Activated CD4-positive, alpha-beta T cell treated with anti-CD3 and anti-CD28 coated beads, Interleukin-2, Interleukin-6, amounts not matched to agents 100 ng/mL and 50 ng/mL, durations not matched to agents 16 hours and 8 hours (primary cell): ENCODE data around the gene RTP1.
"Not testable (repeated sequence)": the region's sequence is repeated elsewhere in the genome, so short reads cannot be mapped to it uniquely, and the experiment has no call there.

Source experiments
- DNase-seq: peaks from one replicate; pipeline ENCODE4 v3.0.0-alpha.2; 2020

Gene RTP1

DNA sequence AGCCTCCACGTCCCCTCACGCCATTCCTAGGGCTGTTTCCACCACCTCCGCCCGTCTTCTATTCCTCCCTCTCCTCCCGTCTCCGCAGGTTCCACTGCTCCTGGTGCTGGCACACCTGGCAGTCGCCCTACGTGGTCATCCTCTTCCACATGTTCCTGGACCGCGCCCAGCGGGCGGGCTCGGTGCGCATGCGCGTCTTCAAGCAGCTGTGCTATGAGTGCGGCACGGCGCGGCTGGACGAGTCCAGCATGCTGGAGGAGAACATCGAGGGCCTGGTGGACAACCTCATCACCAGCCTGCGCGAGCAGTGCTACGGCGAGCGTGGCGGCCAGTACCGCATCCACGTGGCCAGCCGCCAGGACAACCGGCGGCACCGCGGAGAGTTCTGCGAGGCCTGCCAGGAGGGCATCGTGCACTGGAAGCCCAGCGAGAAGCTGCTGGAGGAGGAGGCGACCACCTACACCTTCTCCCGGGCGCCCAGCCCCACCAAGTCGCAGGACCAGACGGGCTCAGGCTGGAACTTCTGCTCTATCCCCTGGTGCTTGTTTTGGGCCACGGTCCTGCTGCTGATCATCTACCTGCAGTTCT lies 2.3 kb downstream of the RTP1 start:
- not testable (repeated sequence) for DNase-seq

DNA sequence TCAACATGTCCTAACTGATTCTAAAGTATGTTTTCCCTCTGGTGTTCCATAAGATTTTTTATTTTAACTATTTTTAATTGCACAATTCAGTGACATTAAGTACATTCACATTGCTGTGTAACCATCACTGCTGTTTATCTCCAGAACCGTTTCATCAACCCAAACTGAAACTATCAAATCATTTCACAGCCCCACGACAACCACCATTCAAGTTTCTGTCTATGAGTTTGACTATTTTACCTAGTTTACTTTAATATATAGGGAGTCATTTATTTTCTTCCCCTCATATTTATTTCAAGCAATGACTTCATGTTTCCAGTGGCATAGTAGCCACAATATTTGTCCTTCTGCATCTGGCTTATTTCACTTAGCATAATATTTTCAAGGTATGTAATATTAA lies 8.4 kb downstream of the RTP1 start:
- DNase-seq = peak; percentile 5

DNA sequence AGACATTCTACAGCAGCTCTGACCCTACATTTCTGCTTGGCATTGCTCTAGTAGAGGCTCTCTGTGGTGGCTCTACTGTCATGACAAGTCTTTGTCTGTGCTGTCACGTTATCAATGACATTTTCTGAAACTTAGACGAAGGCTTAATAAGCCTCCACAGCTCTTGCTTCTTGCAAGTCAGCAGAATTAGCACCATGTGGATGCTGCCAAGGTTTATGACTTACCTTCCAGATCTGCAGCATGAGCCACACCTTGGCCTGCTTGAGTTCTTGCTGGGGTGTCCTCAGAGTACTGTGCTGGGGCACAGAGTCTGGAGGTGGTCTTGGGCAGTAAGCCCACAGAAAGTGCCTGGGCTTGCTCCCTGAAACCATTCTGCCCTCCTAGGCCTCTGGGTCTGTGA lies 9.8 kb downstream of the RTP1 start:
- no peak for DNase-seq

DNA sequence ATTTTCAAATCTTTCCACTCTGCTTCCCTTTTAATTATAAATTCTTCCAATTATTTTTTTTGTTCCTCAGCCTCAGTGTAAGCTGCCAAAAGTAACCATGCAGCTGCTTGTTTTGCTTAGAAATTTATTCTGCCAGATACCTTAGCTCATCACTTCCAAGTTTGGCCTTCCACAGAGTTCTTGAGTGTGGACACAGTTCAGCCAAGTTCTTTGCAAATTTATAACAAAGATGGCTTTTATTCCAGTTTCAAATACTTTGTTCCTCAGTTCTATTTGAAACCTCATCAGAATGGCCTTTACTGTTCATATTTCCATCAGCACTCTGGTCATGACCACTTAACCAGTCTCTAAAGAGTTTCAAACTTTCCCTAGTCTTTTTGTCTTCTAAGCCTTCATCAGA lies 10.3 kb downstream of the RTP1 start:
- DNase-seq = no peak

DNA sequence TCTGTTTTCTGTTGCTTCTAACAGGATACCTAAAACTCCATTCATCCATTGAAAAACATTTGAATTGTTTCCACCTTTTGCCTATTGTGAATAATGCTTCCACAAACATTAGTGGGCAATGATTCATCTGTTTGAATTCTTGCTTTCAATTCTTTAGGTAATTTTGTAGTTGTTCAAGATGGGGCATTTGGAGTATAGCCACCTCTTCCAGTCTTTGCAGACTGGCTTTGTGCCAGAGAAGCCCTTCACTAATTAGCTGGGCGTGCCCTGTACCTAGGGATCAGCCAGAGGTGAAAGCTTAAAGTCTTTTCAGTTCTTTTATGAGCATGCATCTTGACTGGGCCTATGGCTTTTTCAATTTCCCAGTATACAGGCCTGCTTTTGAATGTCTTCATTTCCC lies 10.9 kb downstream of the RTP1 start:
- no peak for DNase-seq

DNA sequence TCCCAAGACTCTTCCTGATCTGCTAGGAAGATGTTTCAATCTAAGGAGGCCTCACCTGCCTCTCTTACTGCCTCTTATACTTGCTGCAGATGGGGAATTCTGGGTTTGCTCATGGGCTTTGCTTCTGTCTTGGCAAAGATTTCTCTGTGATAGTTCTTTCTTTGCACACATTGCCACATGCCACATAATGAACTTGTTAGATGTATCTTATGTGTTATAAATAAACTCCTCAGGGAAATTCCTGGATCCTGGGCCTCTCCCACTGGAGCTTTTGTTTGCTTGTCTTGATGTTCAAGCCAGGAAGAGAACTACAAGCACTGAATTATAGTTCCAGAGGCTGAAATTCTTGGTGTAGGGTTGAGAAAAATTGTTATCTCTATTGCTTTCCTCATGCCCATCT lies 12.2 kb downstream of the RTP1 start:
- DNase-seq = no peak

DNA sequence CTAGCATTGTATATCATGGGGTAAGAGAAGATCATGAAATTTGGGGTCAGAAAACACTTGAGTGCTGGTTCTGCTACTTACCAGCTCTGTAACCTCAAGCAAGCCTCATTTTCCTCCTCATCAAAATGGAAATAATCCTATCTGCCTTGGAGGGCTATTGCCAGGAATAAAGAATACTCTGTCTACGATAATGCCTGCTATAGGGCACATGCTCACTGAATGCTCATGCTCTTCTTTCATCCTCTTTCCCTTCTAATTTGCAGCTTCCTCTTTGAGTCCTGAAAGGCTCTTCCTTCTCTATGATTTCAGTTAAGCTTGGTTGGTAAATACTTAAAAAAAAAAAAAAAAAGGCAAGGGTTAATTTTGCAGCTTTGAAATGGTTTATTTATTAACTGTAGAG lies 12.8 kb downstream of the RTP1 start:
- no peak for DNase-seq

DNA sequence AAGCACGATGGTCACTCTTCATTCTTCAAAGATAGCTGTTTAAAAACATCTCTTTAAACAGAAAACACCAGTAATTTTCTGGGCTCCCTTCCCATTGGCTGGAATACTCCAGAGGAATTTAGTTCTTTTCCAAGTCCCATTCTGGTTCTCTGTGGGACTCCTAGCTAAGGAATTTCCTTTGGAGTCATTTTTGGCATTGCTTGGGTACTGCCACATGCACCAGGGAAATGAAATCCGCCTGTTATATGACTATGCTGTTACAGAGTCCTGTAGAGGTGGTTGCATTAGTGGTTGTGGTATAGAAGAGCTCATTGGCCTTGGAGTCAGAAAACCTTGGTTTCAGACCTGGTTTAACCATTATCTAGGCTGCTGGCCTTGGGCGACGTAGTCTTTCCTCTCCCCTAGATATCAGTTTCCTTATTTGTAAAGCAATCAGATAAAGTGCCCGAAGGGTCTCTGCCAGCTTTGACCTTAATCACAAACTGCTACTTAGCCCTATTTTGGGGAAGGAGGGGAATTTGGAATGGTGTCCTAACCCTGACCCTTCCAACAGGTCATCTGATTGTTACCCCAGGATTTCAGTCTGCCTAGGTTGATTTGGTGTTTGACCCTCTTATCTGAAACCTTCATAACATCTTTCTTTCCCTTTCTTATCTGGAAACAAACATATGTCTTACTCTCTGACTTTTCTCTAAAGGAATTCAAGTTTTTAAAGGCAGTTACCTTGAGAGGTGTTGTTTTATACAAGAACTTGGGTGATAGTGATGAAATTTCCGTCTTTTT lies 13.4 kb downstream of the RTP1 start:
- no peak for DNase-seq

DNA sequence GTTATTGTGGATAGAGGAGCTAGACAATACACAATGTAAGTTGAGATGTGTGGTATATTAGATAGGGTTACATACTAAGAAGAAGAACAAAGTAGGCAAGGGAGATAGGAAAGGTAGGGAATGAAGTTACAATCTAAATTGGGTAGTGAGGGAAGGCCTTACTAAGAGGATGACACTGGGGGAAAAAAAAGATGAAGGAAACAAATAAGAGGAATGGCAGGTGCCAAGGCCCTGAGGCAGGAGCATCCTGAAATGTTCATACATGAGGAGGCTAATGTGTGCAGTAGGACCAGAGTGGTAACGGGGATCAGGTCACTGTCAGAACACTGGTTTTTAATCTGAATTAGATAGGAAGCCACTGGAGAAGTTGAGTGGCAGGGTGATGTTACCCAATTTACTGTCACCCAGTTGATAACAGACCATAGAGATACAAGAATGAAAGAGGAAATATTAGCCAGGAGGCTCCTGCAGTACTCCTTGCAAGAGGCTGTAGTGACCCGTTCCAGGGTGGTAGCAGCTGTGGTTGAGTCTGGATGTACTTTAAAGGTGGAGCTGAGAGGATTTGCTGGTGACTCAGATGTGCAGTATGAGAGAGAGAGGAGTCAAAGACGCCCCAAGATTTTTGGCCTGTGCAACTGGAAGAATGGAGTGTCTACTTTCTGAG lies 14.4 kb downstream of the RTP1 start:
- no peak for DNase-seq

DNA sequence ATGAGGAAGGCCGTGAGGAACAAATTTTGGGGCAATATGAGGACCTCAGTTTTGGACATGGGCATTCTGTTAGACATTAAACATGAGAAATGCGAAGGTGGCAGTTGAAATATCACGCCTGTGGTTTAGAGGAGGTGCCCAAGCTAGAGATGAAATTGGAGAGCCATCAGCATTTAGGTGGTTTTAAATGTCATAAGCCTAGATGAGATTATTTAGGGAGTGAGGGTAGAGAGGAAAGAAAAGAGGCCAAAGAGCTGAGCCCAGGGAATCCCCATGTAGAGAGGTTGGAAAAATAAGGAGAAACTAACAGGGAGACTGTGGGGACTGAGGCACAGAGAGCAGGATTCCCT lies 14.9 kb downstream of the RTP1 start:
- no peak for DNase-seq

DNA sequence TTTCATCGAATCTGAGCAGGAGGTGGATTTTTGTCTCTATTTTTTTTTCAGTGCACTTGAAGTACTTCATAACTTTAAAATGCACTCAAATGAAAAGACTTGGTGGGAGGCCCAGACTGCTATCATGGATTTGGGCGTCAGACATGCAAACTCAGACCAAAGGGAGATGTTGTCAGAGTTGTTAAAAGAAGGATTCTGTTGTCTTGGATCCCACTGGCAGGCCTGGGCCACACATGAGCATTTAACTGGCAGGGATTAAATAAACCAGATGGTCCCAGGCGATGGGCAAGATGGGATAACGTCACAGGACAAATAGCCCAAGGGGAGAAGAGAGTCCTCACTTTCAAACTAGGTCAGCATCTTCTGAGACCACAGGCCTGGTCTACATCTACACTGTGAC lies 15.4 kb downstream of the RTP1 start:
- DNase-seq = no peak

DNA sequence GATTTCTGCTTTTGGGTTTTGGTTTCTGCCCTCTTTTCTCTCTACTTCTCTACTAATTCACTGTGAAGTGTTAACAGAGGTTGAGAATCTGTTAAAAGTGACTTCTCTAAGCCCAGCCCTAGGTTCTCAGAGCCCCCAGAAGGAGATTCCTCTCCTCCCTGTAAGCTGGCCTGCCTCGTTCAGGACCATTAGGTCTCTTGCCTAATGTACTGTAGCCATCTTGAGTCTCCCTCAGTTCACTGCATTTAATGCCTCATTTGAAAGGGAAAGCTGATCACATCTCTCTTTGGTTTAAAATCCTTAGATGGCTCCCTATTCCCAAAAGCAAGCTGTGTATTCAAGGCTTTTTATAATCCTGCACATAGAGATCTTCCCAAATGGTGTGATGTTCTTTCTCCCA lies 16.3 kb downstream of the RTP1 start:
- DNase-seq = no peak

DNA sequence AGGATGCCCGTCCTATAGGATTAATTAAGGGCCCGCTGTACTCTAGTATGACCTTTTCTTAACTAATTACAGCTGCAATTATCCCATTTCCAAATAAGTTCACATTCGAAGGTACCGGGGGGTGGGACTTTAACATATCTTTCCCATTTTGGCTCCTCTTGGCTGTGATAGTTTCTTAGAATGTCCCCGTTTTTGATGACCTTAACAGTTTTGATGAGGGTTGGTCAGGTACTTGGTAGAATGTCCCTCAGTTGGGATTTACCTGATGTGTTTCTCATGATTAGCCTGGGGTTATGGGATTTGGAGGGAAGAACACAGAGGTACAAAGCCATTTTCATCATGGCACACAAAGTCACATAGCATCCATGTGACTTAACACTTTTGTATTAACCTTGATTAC lies 18.2 kb downstream of the RTP1 start:
- DNase-seq = no peak

DNA sequence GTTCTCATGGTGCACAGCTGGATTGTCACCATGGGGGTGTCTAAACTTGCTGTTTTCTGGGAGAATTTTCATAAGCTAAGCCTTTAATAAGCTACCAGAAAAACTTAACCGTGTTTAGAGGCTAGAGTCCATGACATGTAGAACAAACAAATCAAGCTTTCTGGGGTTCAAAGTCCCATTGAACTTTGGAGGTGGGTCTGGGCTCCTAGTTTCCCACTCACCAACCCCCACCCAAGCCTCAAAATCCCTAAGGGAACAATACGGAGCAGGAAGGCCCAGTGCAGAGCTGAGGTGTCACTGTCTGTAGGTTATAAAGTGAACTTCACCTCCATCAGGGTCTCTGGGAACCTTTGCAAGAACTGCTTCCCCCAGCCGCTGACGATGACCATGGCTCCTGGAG lies 25.5 kb downstream of the RTP1 start:
- no peak for DNase-seq

DNA sequence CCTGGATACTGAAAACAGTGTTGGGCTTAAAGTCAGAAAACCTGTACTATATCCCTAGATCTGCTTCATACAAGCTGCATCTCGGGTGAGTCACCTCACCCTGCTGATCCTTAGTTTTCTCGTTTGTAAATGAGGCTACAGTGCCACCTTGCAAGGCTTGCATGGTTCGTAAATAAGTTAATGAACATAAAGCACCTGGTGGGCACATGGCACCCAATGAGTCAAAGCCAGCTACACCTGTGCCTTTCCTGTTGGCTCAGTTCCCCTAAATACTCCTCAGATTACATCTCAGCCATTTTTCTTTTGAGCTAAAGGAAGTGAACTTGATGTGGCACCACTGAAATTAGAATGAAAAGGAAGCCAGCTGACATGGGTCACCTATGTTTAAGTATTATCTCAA lies 26.5 kb downstream of the RTP1 start:
- DNase-seq = no peak

DNA sequence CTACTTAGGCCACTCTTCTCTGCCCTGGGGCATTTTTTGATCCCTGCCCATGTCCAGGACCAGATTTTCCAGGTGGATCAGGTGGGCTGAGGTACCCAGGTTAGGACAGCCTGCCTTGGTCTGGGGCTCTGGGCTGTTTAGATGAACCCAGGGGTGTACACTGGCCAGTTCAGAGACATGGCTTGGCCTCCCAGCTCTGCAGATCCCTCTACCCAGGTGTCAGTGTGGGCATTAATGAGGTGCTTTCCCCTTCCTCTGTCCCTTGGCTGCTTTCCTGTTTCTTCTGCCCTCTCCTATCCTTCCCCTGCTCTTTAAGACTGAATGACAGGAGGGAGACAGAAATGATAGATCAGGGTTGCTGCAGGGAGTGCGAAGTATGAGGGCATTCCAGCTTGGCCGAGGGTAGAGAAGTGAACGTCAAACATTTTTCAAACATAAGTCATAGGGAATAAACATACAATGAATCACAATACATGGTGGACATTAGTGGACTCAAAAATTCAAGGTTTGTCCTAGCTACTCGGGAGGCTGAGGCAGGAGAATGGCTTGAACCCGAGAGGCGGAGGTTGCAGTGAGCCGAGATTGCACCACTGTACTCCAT lies 30.5 kb downstream of the RTP1 start:
- no peak for DNase-seq

DNA sequence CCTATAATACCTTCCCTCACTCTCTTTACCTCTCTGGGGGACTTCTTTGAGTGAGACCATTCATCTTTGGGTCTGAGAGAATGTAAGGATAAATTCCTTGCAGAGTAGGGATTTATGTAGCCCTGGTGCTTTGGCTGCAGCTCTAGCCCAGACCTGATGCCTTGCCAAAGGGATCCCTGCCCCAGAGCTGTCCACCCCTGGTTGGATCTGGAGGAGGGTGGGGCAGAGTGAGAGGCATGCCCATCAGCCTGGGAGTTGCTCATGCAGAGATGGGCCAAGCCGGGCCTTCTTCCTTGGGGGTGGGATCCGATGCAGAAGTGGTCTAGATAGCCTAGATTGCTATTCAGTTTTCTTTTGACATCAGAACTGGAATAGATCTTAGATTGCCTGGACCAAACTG lies 31.5 kb downstream of the RTP1 start:
- no peak for DNase-seq

DNA sequence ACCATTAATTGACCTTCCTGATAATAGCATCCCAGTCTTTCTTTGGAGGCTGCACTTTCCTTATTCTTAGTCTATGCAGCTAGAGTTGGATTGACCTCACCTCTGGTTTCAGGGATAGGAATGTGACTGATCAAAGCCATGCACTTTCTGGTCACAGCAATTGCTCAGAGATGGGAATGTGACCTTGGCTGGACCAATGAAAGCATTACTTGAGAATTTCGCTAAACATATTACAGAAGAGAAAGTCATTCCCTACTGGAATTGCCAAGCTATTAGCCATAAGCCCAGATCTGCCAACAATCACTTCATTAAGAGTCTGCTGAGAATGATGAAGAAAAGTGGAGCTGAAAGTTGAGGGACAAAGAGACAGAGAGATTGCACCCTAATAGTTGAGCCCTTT lies 32.7 kb downstream of the RTP1 start:
- DNase-seq = no peak

DNA sequence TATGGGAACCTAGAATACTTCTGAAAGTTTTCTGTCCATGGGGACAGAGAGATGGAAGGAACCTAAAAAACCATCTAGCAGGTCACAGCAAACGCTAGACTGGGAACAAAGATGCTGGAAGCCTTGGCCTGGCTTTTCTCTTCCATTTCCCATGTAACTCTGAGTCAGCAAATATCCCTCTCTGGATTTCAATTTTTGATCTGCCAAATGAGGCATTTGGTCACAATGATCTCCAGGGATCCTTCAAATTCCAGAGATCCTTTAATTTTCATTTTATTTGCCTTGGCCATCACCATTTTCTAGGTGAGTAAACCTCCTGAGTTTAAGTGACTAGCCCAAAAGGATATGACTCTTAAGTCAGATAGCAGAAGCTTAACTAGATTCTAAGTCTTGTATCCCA lies 39.7 kb downstream of the RTP1 start:
- no peak for DNase-seq

DNA sequence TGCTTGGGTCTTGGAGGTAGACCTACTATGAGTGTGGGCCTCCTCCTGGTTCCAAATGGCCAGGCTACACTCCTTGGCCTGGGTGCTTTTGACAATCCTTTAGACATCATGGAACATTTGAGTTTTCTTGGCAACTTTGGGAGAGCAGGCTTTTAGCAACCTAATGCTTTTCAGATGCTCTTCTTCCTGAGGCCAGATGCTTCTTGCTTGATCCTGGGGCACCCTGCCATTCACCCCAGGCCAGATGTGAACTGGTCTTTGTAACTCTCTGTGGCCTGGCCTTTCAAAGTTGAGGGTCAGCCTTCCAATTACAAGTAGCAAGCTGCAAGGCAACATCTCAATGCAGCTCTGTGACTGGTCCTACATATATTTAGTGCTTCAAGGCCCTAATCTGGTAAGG lies 40.5 kb downstream of the RTP1 start:
- DNase-seq = no peak

DNA sequence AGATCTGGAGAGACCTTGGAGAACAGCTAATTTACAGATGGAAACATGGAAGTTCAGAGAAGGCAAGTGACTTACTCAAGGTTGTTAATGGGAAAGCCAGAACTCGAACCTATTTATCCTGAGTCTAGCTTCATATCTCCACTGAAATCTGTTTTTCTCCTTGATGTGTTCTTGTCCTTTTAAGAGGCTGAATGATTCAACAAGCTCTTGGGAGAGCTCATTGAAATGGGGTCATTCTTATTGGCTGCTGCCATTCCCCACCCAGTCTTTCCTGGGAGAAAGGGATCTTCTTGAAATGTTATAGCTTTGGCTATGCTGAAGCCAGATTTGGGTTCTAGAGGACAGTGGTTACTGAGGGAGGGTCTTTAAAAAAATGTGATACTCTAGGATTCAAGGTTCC lies 41.0 kb downstream of the RTP1 start:
- DNase-seq = no peak

DNA sequence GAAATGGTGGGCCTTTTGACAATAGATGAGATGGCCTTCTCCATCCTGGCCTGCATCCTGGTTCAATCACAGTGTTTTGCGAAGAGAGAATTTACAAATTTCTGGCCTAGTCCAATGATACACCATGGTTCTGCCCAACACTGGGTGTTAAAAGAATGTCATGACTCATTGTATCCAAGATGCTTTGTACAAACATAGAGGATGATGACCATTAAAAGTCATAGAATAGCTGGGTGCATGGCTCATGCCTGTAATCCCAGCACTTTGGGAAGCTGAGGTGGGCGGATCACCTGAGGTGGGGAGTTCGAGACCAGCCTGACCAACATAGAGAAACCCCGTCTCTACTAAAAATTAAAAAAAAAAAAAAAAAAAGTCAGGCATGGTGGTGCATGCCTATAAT lies 41.5 kb downstream of the RTP1 start:
- not testable (repeated sequence) for DNase-seq

DNA sequence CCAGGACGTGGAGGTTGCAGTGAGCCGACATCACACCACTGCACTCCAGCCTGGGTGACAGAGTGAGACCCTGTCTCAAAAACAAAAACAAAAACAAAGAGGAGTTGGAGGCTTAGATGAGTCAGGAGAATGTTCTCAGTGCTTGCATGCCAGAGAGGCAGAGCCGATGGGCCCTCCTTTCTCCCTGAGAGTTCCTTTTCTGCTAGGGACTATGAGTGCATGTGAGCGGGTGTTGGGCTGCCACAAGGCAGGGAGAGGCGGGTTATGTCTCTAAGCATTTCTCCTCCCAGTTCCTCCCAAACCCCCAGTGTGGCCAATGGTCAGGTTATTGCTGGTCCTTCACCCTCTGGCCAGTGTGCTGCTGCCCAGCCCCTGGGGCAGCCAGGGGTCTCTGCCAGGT lies 45.1 kb downstream of the RTP1 start:
- no peak for DNase-seq

DNA sequence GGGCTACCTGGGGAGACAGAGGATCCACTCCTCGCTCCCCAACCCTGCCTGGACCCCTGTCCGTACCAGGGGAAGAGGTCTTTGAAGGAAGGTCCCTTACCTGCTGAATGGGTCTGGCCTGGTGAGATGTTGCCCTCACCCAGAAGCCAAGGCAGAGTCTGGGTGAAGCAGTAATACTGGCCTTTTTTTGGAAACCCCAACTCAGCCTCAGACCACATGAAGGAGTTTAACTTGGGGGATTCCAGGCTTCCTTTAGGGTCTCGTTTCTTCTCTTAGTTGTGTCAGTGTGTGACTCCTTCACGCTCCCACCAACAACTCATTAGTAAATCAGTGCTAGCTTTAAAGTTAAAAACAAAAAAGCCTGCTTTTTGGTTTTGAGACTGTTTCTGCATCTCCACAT lies 45.6 kb downstream of the RTP1 start:
- DNase-seq = no peak
